Measurements from ENCODE around the gene FBXO7. TPM values are rescaled to one million over a fixed set of nuclear protein-coding genes. Genes with fewer than 3 reads are reported as not detected.

FBXO7 gene
- total RNA-seq, 1 experiment from 2014 or later: 47.8 TPM

- H3K9ac ChIP-seq (ENCODE audit: extremely low read depth, insufficient read length, low read length): no peak overlapping the region
- peaks cover 10 to 12% of the 10 kb centered on the region in 2 experiments for H3K4me1 Mint-ChIP-seq
- H2BK20ac ChIP-seq (ENCODE audit: low read depth, low read length, poor library complexity, severe bottlenecking): no peak overlapping the region
- H2BK15ac ChIP-seq (ENCODE audit: low read depth, low read length): no peak overlapping the region
- H4K20me1 ChIP-seq (ENCODE audit: control insufficient read depth, insufficient read depth, insufficient read length): no peaks in the 10 kb centered on the region
- H2BK5ac ChIP-seq (ENCODE audit: insufficient read length, low read length): no peak overlapping the region
- no peak overlapping the region for H3K18ac ChIP-seq (ENCODE audit: insufficient read length, low read depth, low read length)
- H2BK120ac ChIP-seq (ENCODE audit: low read depth, low read length, poor library complexity, severe bottlenecking): no peak overlapping the region
- no peak overlapping the region for H4K91ac ChIP-seq (ENCODE audit: insufficient read length, low read depth, low read length)
- H3K27me3 Mint-ChIP-seq (ENCODE audit: low read depth): no peaks in the 10 kb centered on the region; the same call in 1 of the 2 replicates
- no peak for DNase-seq
- no peak overlapping the region for H3K27ac ChIP-seq (ENCODE audit: insufficient read length, low read depth, low read length)
- H3K14ac ChIP-seq (ENCODE audit: insufficient read depth, low read length): no peak overlapping the region
- no peak overlapping the region for H3K4ac ChIP-seq (ENCODE audit: low read depth, low read length)
- no peak overlapping the region for H4K5ac ChIP-seq (ENCODE audit: insufficient read length, low read depth, low read length)
- no peak overlapping the region for H3K23ac ChIP-seq (ENCODE audit: insufficient read length, low read depth, low read length)
- no peak overlapping the region for H4K8ac ChIP-seq (replicated peaks; ENCODE audit: insufficient read length, low read depth, low read length)
- no peak overlapping the region for H2AK5ac ChIP-seq (ENCODE audit: insufficient read length, low read length)
- no peak overlapping the region for H2BK12ac ChIP-seq (ENCODE audit: insufficient read length, low read depth, low read length)
- H3K36me3 Mint-ChIP-seq (ENCODE audit: insufficient read depth in 1 of 3, low read depth in 3 of 3): peaks cover 17 to 44% (median 38%) of the 10 kb centered on the region in 3 experiments; a peak in 6 of 7 replicates
- H3K79me2 ChIP-seq (ENCODE audit: insufficient read depth, low read length): no peaks in the 10 kb centered on the region
- TF ChIP-seq, protein P1, sequence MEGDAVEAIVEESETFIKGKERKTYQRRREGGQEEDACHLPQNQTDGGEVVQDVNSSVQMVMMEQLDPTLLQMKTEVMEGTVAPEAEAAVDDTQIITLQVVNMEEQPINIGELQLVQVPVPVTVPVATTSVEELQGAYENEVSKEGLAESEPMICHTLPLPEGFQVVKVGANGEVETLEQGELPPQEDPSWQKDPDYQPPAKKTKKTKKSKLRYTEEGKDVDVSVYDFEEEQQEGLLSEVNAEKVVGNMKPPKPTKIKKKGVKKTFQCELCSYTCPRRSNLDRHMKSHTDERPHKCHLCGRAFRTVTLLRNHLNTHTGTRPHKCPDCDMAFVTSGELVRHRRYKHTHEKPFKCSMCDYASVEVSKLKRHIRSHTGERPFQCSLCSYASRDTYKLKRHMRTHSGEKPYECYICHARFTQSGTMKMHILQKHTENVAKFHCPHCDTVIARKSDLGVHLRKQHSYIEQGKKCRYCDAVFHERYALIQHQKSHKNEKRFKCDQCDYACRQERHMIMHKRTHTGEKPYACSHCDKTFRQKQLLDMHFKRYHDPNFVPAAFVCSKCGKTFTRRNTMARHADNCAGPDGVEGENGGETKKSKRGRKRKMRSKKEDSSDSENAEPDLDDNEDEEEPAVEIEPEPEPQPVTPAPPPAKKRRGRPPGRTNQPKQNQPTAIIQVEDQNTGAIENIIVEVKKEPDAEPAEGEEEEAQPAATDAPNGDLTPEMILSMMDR (conservative IDR thresholded peaks at IDR 0.05): no peak
- H3K27me3 ChIP-seq (ENCODE audit: insufficient read depth, low read length): no peaks in the 10 kb centered on the region
- H3T11ph ChIP-seq (ENCODE audit: low read length): no peak overlapping the region
- H2AFZ ChIP-seq (ENCODE audit: low read length): no peak overlapping the region
- no peaks in the 10 kb centered on the region for H3K9me3 ChIP-seq (ENCODE audit: control insufficient read depth, low read depth, low read length)
- peaks cover 0 to 4% of the 10 kb centered on the region in 2 experiments; a peak in 1 of 5 replicates for H3K9me3 Mint-ChIP-seq
- H3K4me2 ChIP-seq (ENCODE audit: insufficient read depth, insufficient read length, low read length): no peak overlapping the region
- H3K4me1 ChIP-seq (ENCODE audit: insufficient read depth, low read length): no peaks in the 10 kb centered on the region
- no peaks in the 10 kb centered on the region for H3K23me2 ChIP-seq (ENCODE audit: insufficient read length, low read depth, low read length, poor library complexity, severe bottlenecking)
- H3K4me3 Mint-ChIP-seq: no peak overlapping the region
- no CpG with 5 or more reads among the region's 8 CpGs for whole genome bisulfite sequencing (ENCODE audit: extremely low coverage, insufficient read length, low lambda C conversion rate)
- H3K27ac Mint-ChIP-seq: no peak overlapping the region
- no peaks in the 10 kb centered on the region for H3K79me1 ChIP-seq (ENCODE audit: insufficient read depth, low read depth, low read length, poor library complexity, severe bottlenecking)
- no peak overlapping the region for H3K56ac ChIP-seq (ENCODE audit: insufficient read length, low read depth, low read length)
Observed at GRCh38 chr22:32512267-32512982, 37.8 kb downstream of the FBXO7 start.

All from H9 (cell line).